IMR-90 (cell line): ENCODE data around the gene EIF1AD. TPM values are rescaled to one million over a fixed set of nuclear protein-coding genes. Genes with fewer than 3 reads are reported as not detected.
A peak's percentile ranks its signal among the peaks of the same experiment; 100 is the strongest.

Experiments
- ATAC-seq: fragments of 200-7000 bp; cut with Tn5 transposase; 2 replicates; pipeline ENCODE4 v1.9.1; 2020; ENCODE audit warnings: low read depth, mild to moderate bottlenecking, moderate library complexity
- BruUV-seq: library from RNA; stranded (reverse); fragments of 400-500 nt; replicated peaks from 2 replicates; lab custom pipeline; 2021; lab: Mats Ljungman, UMichigan
- CTCF ChIA-PET: fragments of 300-600 bp; formaldehyde crosslinking; extraction: SDS; loops from one replicate; lab custom pipeline; 2021; ENCODE audit warnings: antibody characterized with exemption; lab: Yijun Ruan, JAX
- POLR2A ChIA-PET: fragments of 300-600 bp; sonication (Branson Sonifier 250); formaldehyde crosslinking; loops from one replicate; lab custom pipeline; 2022; ENCODE audit warnings: antibody characterized with exemption; ENCODE audit not compliant: unreplicated experiment; lab: Charles Lee
- DNase-seq: peaks from one replicate; pipeline ENCODE4 v3.0.0; 2013
- H2AFZ ChIP-seq: replicated peaks from 2 replicates; pipeline ENCODE3; 2013; ENCODE audit warnings: low read length, mild to moderate bottlenecking; ENCODE audit not compliant: poor library complexity
- H2AK5ac ChIP-seq: 2 replicates; pipeline ENCODE4 v1.6.1; 2013; ENCODE audit warnings: low read depth, low read length, inconsistent platforms
- H2AK9ac ChIP-seq: replicated peaks from 2 replicates; pipeline ENCODE3; 2013; ENCODE audit warnings: mild to moderate bottlenecking, low read depth, low read length, moderate library complexity; ENCODE audit not compliant: poor library complexity
- H2BK120ac ChIP-seq: 2 replicates; pipeline ENCODE4 v1.6.1; 2013; ENCODE audit warnings: low read depth, low read length, inconsistent platforms
- H2BK15ac ChIP-seq: 3 replicates; pipeline ENCODE4 v1.6.1; 2013; ENCODE audit warnings: low read depth, low read length, inconsistent platforms
- H2BK20ac ChIP-seq: 2 replicates; pipeline ENCODE4 v1.6.1; 2013; ENCODE audit warnings: low read depth, mild to moderate bottlenecking, inconsistent platforms, low read length, moderate library complexity
- H2BK5ac ChIP-seq: 2 replicates; pipeline ENCODE4 v1.6.1; 2013; ENCODE audit warnings: mild to moderate bottlenecking, low read depth, low read length, inconsistent platforms; ENCODE audit not compliant: poor library complexity, severe bottlenecking
- H3K14ac ChIP-seq: replicated peaks from 2 replicates; pipeline ENCODE4 v1.6.1; 2013; ENCODE audit warnings: low read depth, low read length, inconsistent platforms
- H3K18ac ChIP-seq: 2 replicates; pipeline ENCODE4 v1.6.1; 2013; ENCODE audit warnings: low read depth, low read length, control low read depth
- H3K23ac ChIP-seq: 2 replicates; pipeline ENCODE4 v1.6.1; 2013; ENCODE audit warnings: low read depth, low read length, inconsistent platforms
- H3K27ac ChIP-seq: 2 replicates; pipeline ENCODE4 v1.5.1; 2013; ENCODE audit warnings: mild to moderate bottlenecking, control low read depth, low read length; ENCODE audit not compliant: insufficient read depth
- H3K27me3 ChIP-seq: 2 replicates; pipeline ENCODE4 v1.6.1; 2013; ENCODE audit warnings: low read length; ENCODE audit not compliant: control insufficient read depth, insufficient read depth
- H3K36me3 ChIP-seq: 2 replicates; pipeline ENCODE4 v1.6.1; 2013; ENCODE audit warnings: low read length, mixed read lengths; ENCODE audit not compliant: control insufficient read depth, insufficient read depth
- H3K4ac ChIP-seq: 2 replicates; pipeline ENCODE4 v1.6.1; 2013; ENCODE audit warnings: low read depth, low read length, inconsistent platforms
- H3K4me1 ChIP-seq: 2 replicates; pipeline ENCODE4 v1.6.1; 2013; ENCODE audit warnings: low read length, mixed read lengths; ENCODE audit not compliant: control insufficient read depth, insufficient read depth
- H3K4me2 ChIP-seq: 2 replicates; pipeline ENCODE4 v1.6.1; 2013; ENCODE audit warnings: low read depth, mild to moderate bottlenecking, control low read depth, low read length, moderate library complexity
- H3K4me3 ChIP-seq: 2 replicates; pipeline ENCODE4 v1.5.1; 2013; ENCODE audit warnings: low read depth, mild to moderate bottlenecking, control low read depth, low read length, moderate library complexity; ENCODE audit not compliant: insufficient read depth
- H3K56ac ChIP-seq: 2 replicates; pipeline ENCODE4 v1.6.1; 2013; ENCODE audit warnings: low read length, inconsistent platforms; ENCODE audit not compliant: insufficient read depth; ENCODE audit errors: extremely low read depth
- H3K79me1 ChIP-seq, 2 experiments: 2 replicates each; pipeline ENCODE4 v1.6.1; 2013; ENCODE audit warnings: low read length in 2 of 2, inconsistent platforms in 1 of 2, low read depth in 1 of 2
- H3K9ac ChIP-seq: 2 replicates; pipeline ENCODE4 v1.6.1; 2013; ENCODE audit warnings: low read depth, low read length, control low read depth
- H3K9me1 ChIP-seq: 2 replicates; pipeline ENCODE4 v1.6.1; 2013; ENCODE audit warnings: low read length, inconsistent platforms; ENCODE audit not compliant: insufficient read depth
- H3K9me3 ChIP-seq: 2 replicates; pipeline ENCODE4 v1.6.1; 2013; ENCODE audit warnings: low read length; ENCODE audit not compliant: control insufficient read depth, insufficient read depth
- H4K20me1 ChIP-seq: 2 replicates; pipeline ENCODE4 v1.6.1; 2013; ENCODE audit warnings: low read length, inconsistent platforms; ENCODE audit not compliant: insufficient read depth
- H4K5ac ChIP-seq: 2 replicates; pipeline ENCODE4 v1.6.1; 2013; ENCODE audit warnings: mild to moderate bottlenecking, low read depth, low read length, control low read depth
- H4K8ac ChIP-seq, 2 experiments: 2 replicates each; pipeline ENCODE4 v1.6.1; 2013; ENCODE audit warnings: low read depth in 2 of 2, low read length in 2 of 2, control low read depth in 1 of 2, inconsistent platforms in 1 of 2
- H4K91ac ChIP-seq: 2 replicates; pipeline ENCODE4 v1.6.1; 2013; ENCODE audit warnings: low read depth, low read length, inconsistent platforms; ENCODE audit not compliant: insufficient read depth
- BHLHE40 ChIP-seq: fragments of 150-350 bp; IDR thresholded peaks from 2 replicates; pipeline ENCODE4 v1.6.1; 2016; ENCODE audit warnings: mild to moderate bottlenecking, low read depth, low read length
- MXI1 ChIP-seq: IDR thresholded peaks from 2 replicates; pipeline ENCODE4 v1.6.1; 2012; ENCODE audit warnings: low read depth, mild to moderate bottlenecking, low read length, moderate library complexity, borderline replicate concordance
- NFE2L2 ChIP-seq: fragments of 150-350 bp; IDR thresholded peaks from 2 replicates; pipeline ENCODE4 v1.6.1; 2016; ENCODE audit warnings: low read depth, mild to moderate bottlenecking, low read length
- RAD21 ChIP-seq: IDR thresholded peaks from 2 replicates; pipeline ENCODE4 v1.6.1; 2012; ENCODE audit warnings: low read length, improper control_type of control experiment
- RCOR1 ChIP-seq: IDR thresholded peaks from 2 replicates; pipeline ENCODE4 v1.6.1; 2012; ENCODE audit warnings: mild to moderate bottlenecking, low read length, improper control_type of control experiment; ENCODE audit not compliant: insufficient replicate concordance
- SMC3 ChIP-seq: fragments of 150-350 bp; IDR thresholded peaks from 2 replicates; pipeline ENCODE4 v1.6.1; 2016; ENCODE audit warnings: low read depth, mild to moderate bottlenecking, antibody characterized with exemption, low read length, moderate library complexity
- WGBS, 2 experiments: methylation state at CpG; one replicate each; pipeline versions ENCODE4 v1.1.5 to v1.1.7; 2013; ENCODE audit warnings: missing lambda C conversion rate in 2 of 2; ENCODE audit not compliant: insufficient read length in 1 of 2; ENCODE audit errors: extremely low coverage in 2 of 2; 5-methylcytosine and 5-hydroxymethylcytosine counted together
- dilution Hi-C: fragments of 300-500 bp; cut with HindIII; formaldehyde crosslinking; loops from one replicate; pipeline ENCODE4 v1.14.3; 2018; ENCODE audit warnings: low sequenced_read_pairs; ENCODE audit not compliant: unreplicated experiment
- in situ Hi-C: fragments of 300-500 bp; cut with MboI; formaldehyde crosslinking; loops from 3 replicates; pipeline ENCODE4 v1.14.3; 2019; ENCODE audit warnings: low sequenced_read_pairs, inconsistent platforms, mixed read lengths
- intact Hi-C: fragments of 100-400 bp; cut with micrococcal nuclease; formaldehyde crosslinking; loops from 2 replicates; pipeline ENCODE4 v1.10.0; 2022
- polyA plus RNA-seq, 3 experiments: library from polyadenylated mRNA; depleted of rRNA; stranded (reverse); fragments of >200 nt; gene quantifications; 2 replicates each; pipeline ENCODE4 v1.2.3, GENCODE V29; 2012; ENCODE audit warnings: low replicate concordance in 1 of 3
- total RNA-seq: library from RNA; depleted of rRNA; stranded (reverse); fragments of >200 nt; gene quantifications from 2 replicates; pipeline ENCODE4 v1.2.3, GENCODE V29; 2012
- TF ChIP-seq, protein P1 (sequence below): fragments of 150-350 bp; IDR thresholded peaks from 2 replicates; pipeline ENCODE4 v1.6.1; 2017; ENCODE audit warnings: mild to moderate bottlenecking, antibody characterized with exemption, low read length, low read depth

The EIF1AD gene
- total and polyA plus RNA-seq, 2 of the 4 experiments (the other 2 are of a cell fraction) = 32.5 to 62.6 TPM

DNA sequence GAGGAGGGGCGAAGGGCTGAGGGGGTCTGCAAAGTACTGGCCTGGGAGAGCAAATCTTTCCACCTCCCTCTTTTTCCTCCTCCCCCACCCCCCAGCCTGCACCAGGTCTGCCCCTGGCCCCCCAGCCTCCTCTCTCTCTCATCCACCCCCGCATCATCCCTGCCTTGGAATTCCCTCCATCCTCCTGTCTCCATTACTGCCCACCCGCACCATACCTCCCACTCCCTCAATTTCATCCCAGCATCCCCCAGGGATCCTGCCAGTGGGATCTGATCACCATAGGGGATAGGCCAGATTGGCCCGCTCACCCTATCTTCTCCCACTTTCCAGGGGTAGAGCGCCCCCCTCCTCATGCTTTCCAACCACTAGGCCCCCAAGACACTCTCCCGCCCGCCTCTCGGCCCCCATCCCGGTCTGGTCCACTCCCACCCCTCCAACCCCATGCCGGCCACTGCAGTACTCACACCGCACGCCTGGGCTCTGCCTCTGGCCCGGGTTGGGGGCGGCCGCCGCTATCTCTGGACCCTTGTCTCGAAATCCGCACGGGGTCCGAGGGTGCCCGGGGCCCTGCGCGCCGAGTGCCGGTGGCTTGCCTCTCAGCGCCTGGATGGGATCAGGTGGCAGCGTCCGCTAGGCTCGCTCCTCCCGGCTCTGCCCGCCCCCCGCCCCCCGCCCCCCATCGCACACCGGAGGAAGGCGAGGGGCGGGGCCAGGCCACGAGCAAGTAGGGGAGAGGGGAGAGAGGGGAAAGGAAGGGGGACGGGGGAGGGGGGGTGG, 46.8 kb upstream of the EIF1AD start, which contains the start of gene GAL3ST3:
Gene GAL3ST3 (minus strand): TSS at position 615 of the 777 bp plus-strand sequence. CDS start 3,746 bp downstream, outside the sequence.
- H3K4me1 ChIP-seq = peaks cover 8% of the 10 kb centered on the region
- H4K91ac ChIP-seq = no peak within 1 kb of the TSS
- H3K14ac ChIP-seq = no peak within 1 kb of the TSS
- no peak within 1 kb of the TSS for H3K23ac ChIP-seq
- no peak within 1 kb of the TSS for H2BK120ac ChIP-seq
- dilution Hi-C loops (no loop called here), intact Hi-C loops (no loop called here), in situ Hi-C loops (no loop called here)
- WGBS, 2 experiments = 26% methylated on average over 2 of the region's 39 CpGs; no CpG with 5 or more reads in 1 of the 2 experiments
- CTCF ChIA-PET = no interaction called here
- ATAC-seq = no peak
- H3K18ac ChIP-seq = no peak within 1 kb of the TSS
- H3K4me2 ChIP-seq = no peak within 1 kb of the TSS
- H3K4ac ChIP-seq = no peak within 1 kb of the TSS
- POLR2A ChIA-PET = no interaction called here
- H3K9ac ChIP-seq = no peak within 1 kb of the TSS
- no peak within 1 kb of the TSS; the same call in 1 of the 2 replicates for H2AK5ac ChIP-seq
- peaks cover 27% of the 10 kb centered on the region; the same call in 1 of the 2 replicates for H3K27me3 ChIP-seq
- no peak for TF ChIP-seq SMC3
- no peak for TF ChIP-seq RAD21
- TF ChIP-seq NFE2L2 = no peak
- TF ChIP-seq, protein P1, sequence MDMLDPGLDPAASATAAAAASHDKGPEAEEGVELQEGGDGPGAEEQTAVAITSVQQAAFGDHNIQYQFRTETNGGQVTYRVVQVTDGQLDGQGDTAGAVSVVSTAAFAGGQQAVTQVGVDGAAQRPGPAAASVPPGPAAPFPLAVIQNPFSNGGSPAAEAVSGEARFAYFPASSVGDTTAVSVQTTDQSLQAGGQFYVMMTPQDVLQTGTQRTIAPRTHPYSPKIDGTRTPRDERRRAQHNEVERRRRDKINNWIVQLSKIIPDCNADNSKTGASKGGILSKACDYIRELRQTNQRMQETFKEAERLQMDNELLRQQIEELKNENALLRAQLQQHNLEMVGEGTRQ = no peak
- TF ChIP-seq BHLHE40 = no peak
- no peak for TF ChIP-seq MXI1
- TF ChIP-seq RCOR1 = no peak
- no peak within 1 kb of the TSS for H2BK15ac ChIP-seq
- DNase-seq = no peak
- H4K20me1 ChIP-seq = peaks cover 8% of the 10 kb centered on the region; the same call in 1 of the 2 replicates
- H4K5ac ChIP-seq = no peak within 1 kb of the TSS
- no peaks in the 10 kb centered on the region for H3K9me3 ChIP-seq
- H3K27ac ChIP-seq = no peak within 1 kb of the TSS
- no peak within 1 kb of the TSS for H2BK5ac ChIP-seq
- H3K9me1 ChIP-seq = 0 out of 2 replicates have a peak, but pooled peaks cover 7% of the 10 kb centered on the region
- H3K36me3 ChIP-seq = no peaks in the 10 kb centered on the region
- H3K56ac ChIP-seq = no peak within 1 kb of the TSS
- no peak within 1 kb of the TSS for H3K4me3 ChIP-seq
- no peak within 1 kb of the TSS for H2BK20ac ChIP-seq
- H2AFZ ChIP-seq = peak within 1 kb of the TSS; percentile 68
- peaks cover 4 to 24% of the 10 kb centered on the region in 2 experiments; a peak in 2 of 4 replicates for H3K79me1 ChIP-seq
- BruUV-seq = no TSS peak
- H4K8ac ChIP-seq = no peak within 1 kb of the TSS
- H2AK9ac ChIP-seq = no peak within 1 kb of the TSS
